Measurements from ENCODE around the gene MICU1. TPM values are rescaled to one million over a fixed set of nuclear protein-coding genes. Genes with fewer than 3 reads are reported as not detected.
A peak's percentile ranks its signal among the peaks of the same experiment; 100 is the strongest.

The MICU1 gene
- polyA plus RNA-seq, 6 donors from 2014 or later = 26.9 to 37.6 (median 31.4) TPM

GRCh38 chr10:72323108-72323749 is 302.6 kb downstream of the MICU1 start:
- Mint-ChIP-seq H3K9me3 (no peaks in the 10 kb centered on the region), H3K4me3 (peak overlapping the region in 7 of 8 donors; percentile 44 to 87 (median 68))

GRCh38 chr10:72322280-72323058 is 303.4 kb downstream of the MICU1 start:
- Mint-ChIP-seq H3K27ac (peak overlapping the region in 5 of 6 donors; percentile 59 to 92 (median 88)), H3K27me3 (no peaks in the 10 kb centered on the region), H3K9me3 (no peaks in the 10 kb centered on the region), H3K4me3 (peak overlapping the region in 6 of 8 donors; percentile 29 to 69 (median 53)), H3K4me1 (peaks cover 39 to 82% (median 74%) of the 10 kb centered on the region in 3 donors), H3K36me3 (no peaks in the 10 kb centered on the region)
- DNase-seq (no peak), ATAC-seq (ENCODE audit: low read depth in 2 of 2) (no peak)

More at GRCh38 chr10:72323108-72323749, 302.6 kb downstream of the MICU1 start:
- ATAC-seq (ENCODE audit: low read depth in 2 of 2) (no peak), DNase-seq (no peak)
- H3K27me3 Mint-ChIP-seq = no peaks in the 10 kb centered on the region
- peak overlapping the region; percentile 69 to 93 (median 90) for H3K27ac Mint-ChIP-seq
- peaks cover 36 to 82% (median 75%) of the 10 kb centered on the region in 3 donors for H3K4me1 Mint-ChIP-seq
- H3K36me3 Mint-ChIP-seq = no peaks in the 10 kb centered on the region

- Mint-ChIP-seq H3K4me1 (peaks cover 42 to 81% (median 76%) of the 10 kb centered on the region in 3 donors), H3K4me3 (peak overlapping the region in 4 of 8 donors; percentile 5 to 69 (median 52)), H3K9me3 (no peaks in the 10 kb centered on the region), H3K36me3 (no peaks in the 10 kb centered on the region), H3K27me3 (no peaks in the 10 kb centered on the region), H3K27ac (peak overlapping the region in 4 of 6 donors; percentile 23 to 93 (median 84))
- DNase-seq (no peak), ATAC-seq (ENCODE audit: low read depth in 2 of 2) (no peak)
These were observed 303.9 kb downstream of the MICU1 start for GRCh38 chr10:72322030-72322279.

GRCh38 chr10:72321248-72322029 is 304.4 kb downstream of the MICU1 start:
- Mint-ChIP-seq H3K27me3 (no peaks in the 10 kb centered on the region), H3K4me1 (peaks cover 40 to 81% (median 74%) of the 10 kb centered on the region in 3 donors), H3K27ac (peak overlapping the region; percentile 85 to 99 (median 99)), H3K36me3 (no peaks in the 10 kb centered on the region), H3K4me3 (peak overlapping the region in 3 of 8 donors; percentile 36 to 92 (median 61)), H3K9me3 (no peaks in the 10 kb centered on the region)
- DNase-seq (no peak), ATAC-seq (ENCODE audit: low read depth in 2 of 2) (no peak)

- peak overlapping the region; percentile 61 to 92 (median 88) for H3K4me3 Mint-ChIP-seq
- H3K27ac Mint-ChIP-seq = peak overlapping the region; percentile 85 to 99 (median 99)
- H3K4me1 Mint-ChIP-seq = peaks cover 45 to 86% (median 77%) of the 10 kb centered on the region in 3 donors
- DNase-seq (peak; percentile 79), ATAC-seq (ENCODE audit: low read depth in 2 of 2) (peak; percentile 44 to 52)
- no peaks in the 10 kb centered on the region for H3K36me3 Mint-ChIP-seq
- H3K27me3 Mint-ChIP-seq = no peaks in the 10 kb centered on the region
- H3K9me3 Mint-ChIP-seq = no peaks in the 10 kb centered on the region
These were observed 305.1 kb downstream of the MICU1 start for GRCh38 chr10:72320676-72321247.

GRCh38 chr10:72319416-72320254 is 306.2 kb downstream of the MICU1 start:
- H3K4me3 Mint-ChIP-seq = peak overlapping the region; percentile 61 to 92 (median 88)
- H3K9me3 Mint-ChIP-seq = no peaks in the 10 kb centered on the region
- H3K36me3 Mint-ChIP-seq = no peaks in the 10 kb centered on the region
- H3K4me1 Mint-ChIP-seq = peaks cover 51 to 84% (median 76%) of the 10 kb centered on the region in 3 donors
- ATAC-seq (ENCODE audit: low read depth in 2 of 2) = peak; percentile 74 to 76
- DNase-seq = peak; percentile 90
- H3K27ac Mint-ChIP-seq = peak overlapping the region; percentile 85 to 99 (median 99)
- no peaks in the 10 kb centered on the region for H3K27me3 Mint-ChIP-seq

- peak overlapping the region; percentile 48 to 90 (median 82) for H3K4me3 Mint-ChIP-seq
- ATAC-seq (ENCODE audit: low read depth in 2 of 2) = no peak
- no peaks in the 10 kb centered on the region for H3K9me3 Mint-ChIP-seq
- peaks cover 43 to 75% (median 66%) of the 10 kb centered on the region in 3 donors for H3K4me1 Mint-ChIP-seq
- H3K27ac Mint-ChIP-seq = peak overlapping the region; percentile 81 to 99 (median 96)
- no peaks in the 10 kb centered on the region for H3K36me3 Mint-ChIP-seq
- H3K27me3 Mint-ChIP-seq = no peaks in the 10 kb centered on the region
- no peak for DNase-seq
These were observed 307.2 kb downstream of the MICU1 start for GRCh38 chr10:72318418-72319262.

Other genes with a start within 250 kb of the MICU1 start
- gene MCU, start 66.1 kb upstream of the MICU1 start, polyA plus RNA-seq (ENCODE audit: low read depth in 6 of 6) = 10 to 100 TPM in 3 of 6 donors, 1 to 10 TPM in 3; 6.0 to 14.9 (median 10.2) TPM

All from naive B cell (primary cell).